Suprapubic skin (tissue), 4 donors: ENCODE results near the gene FNBP1L. TPM values are rescaled to one million over a fixed set of nuclear protein-coding genes. Genes with fewer than 3 reads are reported as not detected.

Source experiments
- DNase-seq, 2 donors: peaks; one replicate each; pipeline ENCODE4 v3.0.0-alpha.2; 2019; ENCODE audit warnings: low spot score in 2 of 2
- H3K27ac ChIP-seq: fragments of 200-600 bp; sonication (generic); one replicate; pipeline ENCODE4 v1.5.1; 2019
- H3K27me3 ChIP-seq: fragments of 200-600 bp; sonication (generic); one replicate; pipeline ENCODE4 v1.5.1; 2019
- H3K36me3 ChIP-seq: fragments of 200-600 bp; sonication (generic); one replicate; pipeline ENCODE4 v1.5.1; 2019
- H3K4me1 ChIP-seq: fragments of 200-600 bp; sonication (generic); one replicate; pipeline ENCODE4 v1.5.1; 2019
- H3K4me3 ChIP-seq: fragments of 200-600 bp; sonication (generic); one replicate; pipeline ENCODE4 v1.5.1; 2019; ENCODE audit warnings: mild to moderate bottlenecking
- H3K9me3 ChIP-seq: fragments of 200-600 bp; sonication (generic); one replicate; pipeline ENCODE4 v1.5.1; 2019
- EP300 ChIP-seq: sonication (generic); formaldehyde crosslinking; IDR thresholded peaks from one replicate; pipeline ENCODE4 v1.6.1; 2017; ENCODE audit warnings: antibody characterized with exemption
- POLR2A ChIP-seq, 2 donors: fragments of 450-650 bp; IDR thresholded peaks; one replicate each; pipeline ENCODE4 v1.6.1; 2017; ENCODE audit warnings: antibody characterized with exemption in 2 of 2, mild to moderate bottlenecking in 2 of 2, moderate library complexity in 2 of 2
- POLR2AphosphoS5 ChIP-seq, 3 donors: sonication (generic); formaldehyde crosslinking; IDR thresholded peaks; one replicate each; pipeline ENCODE4 v1.6.1; 2017; ENCODE audit warnings: antibody characterized with exemption in 3 of 3
- WGBS: methylation state at CpG from one replicate; pipeline ENCODE4 v1.1.5; 2018; 5-methylcytosine and 5-hydroxymethylcytosine counted together
- total RNA-seq, 4 donors: library from RNA; depleted of rRNA; stranded (reverse); fragments of >200 nt; gene quantifications; one replicate each; pipeline ENCODE4 v1.1.0, GENCODE V29; 2016
- TF ChIP-seq, protein P1 (sequence below), 2 donors: fragments of 200-600 bp in 1 of 2; fragments of 450-650 bp in 1 of 2; sonication (generic) in 1 of 2; IDR thresholded peaks; one replicate each; pipeline ENCODE4 v1.5.1; 2016 to 2019; ENCODE audit warnings: antibody characterized with exemption in 2 of 2, mild to moderate bottlenecking in 1 of 2, moderate library complexity in 1 of 2

Gene FNBP1L
- total RNA-seq, 4 donors from 2014 or later, result 18.6 to 60.8 (median 25.2) TPM

DNA sequence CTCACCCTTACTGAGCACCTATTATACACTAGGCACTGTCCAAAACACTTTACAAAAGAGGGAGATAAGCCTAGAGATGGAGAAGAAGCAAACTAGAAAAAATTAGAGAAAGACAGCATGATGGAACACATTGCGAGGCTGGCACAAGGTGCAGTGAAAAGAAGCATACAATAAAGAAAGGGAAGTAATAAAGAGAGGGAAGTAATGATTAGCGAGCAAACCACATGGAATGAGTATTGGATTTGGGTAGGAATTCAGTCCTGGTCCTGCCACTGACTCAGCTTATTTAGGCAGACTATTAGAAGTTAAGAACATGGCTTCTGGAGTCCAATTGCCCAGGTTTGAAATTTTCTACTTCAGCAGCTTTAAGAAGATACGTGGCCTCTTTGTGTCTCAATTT is 32.6 kb upstream of the FNBP1L start:
- no peaks in the 10 kb centered on the region for H3K27me3 ChIP-seq
- WGBS, result 89% methylated on average over 3 of the region's 3 CpGs
- DNase-seq, result no peak
- H3K4me3 ChIP-seq, result no peak overlapping the region
- H3K36me3 ChIP-seq, result no peaks in the 10 kb centered on the region
- peaks cover 7% of the 10 kb centered on the region for H3K4me1 ChIP-seq
- no peak overlapping the region for H3K27ac ChIP-seq
- TF ChIP-seq POLR2A (IDR thresholded peaks at IDR 0.05) (no peak), POLR2AphosphoS5 (IDR thresholded peaks at IDR 0.05) (no peak), EP300 (no peak)
- TF ChIP-seq, protein P1, sequence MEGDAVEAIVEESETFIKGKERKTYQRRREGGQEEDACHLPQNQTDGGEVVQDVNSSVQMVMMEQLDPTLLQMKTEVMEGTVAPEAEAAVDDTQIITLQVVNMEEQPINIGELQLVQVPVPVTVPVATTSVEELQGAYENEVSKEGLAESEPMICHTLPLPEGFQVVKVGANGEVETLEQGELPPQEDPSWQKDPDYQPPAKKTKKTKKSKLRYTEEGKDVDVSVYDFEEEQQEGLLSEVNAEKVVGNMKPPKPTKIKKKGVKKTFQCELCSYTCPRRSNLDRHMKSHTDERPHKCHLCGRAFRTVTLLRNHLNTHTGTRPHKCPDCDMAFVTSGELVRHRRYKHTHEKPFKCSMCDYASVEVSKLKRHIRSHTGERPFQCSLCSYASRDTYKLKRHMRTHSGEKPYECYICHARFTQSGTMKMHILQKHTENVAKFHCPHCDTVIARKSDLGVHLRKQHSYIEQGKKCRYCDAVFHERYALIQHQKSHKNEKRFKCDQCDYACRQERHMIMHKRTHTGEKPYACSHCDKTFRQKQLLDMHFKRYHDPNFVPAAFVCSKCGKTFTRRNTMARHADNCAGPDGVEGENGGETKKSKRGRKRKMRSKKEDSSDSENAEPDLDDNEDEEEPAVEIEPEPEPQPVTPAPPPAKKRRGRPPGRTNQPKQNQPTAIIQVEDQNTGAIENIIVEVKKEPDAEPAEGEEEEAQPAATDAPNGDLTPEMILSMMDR (IDR thresholded peaks at IDR 0.05), result no peak
- no peaks in the 10 kb centered on the region for H3K9me3 ChIP-seq

DNA sequence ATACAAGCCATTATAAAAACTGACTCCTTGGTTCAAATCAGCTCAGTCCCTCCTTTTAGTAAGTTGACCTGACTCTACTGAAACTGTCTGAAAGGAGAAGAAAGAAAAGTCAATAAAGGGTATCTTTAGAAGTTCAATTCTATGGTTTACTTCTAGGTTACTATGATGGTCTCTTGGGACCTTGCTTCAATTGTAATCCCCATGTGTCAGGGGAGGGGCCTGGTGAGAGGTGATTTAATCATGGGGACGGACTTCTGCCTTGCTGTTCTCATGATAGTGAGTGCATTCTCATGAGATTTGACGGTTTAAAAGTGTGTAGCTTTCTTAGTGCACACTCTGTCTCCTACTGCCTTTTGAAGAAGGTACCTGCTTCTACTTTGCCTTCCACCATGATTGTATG is 31.7 kb upstream of the FNBP1L start:
- Histone ChIP-seq H3K27me3 (no peaks in the 10 kb centered on the region), H3K4me1 (peaks cover 7% of the 10 kb centered on the region), H3K9me3 (no peaks in the 10 kb centered on the region), H3K36me3 (no peaks in the 10 kb centered on the region), H3K4me3 (no peak overlapping the region), H3K27ac (no peak overlapping the region)
- 95% methylated on average over 2 of the region's 2 CpGs for WGBS
- DNase-seq, result no peak
- TF ChIP-seq POLR2AphosphoS5 (IDR thresholded peaks at IDR 0.05), result no peak
- no peak for TF ChIP-seq EP300
- TF ChIP-seq, protein P1 (IDR thresholded peaks at IDR 0.05), result no peak
- no peak for TF ChIP-seq POLR2A (IDR thresholded peaks at IDR 0.05)

DNA sequence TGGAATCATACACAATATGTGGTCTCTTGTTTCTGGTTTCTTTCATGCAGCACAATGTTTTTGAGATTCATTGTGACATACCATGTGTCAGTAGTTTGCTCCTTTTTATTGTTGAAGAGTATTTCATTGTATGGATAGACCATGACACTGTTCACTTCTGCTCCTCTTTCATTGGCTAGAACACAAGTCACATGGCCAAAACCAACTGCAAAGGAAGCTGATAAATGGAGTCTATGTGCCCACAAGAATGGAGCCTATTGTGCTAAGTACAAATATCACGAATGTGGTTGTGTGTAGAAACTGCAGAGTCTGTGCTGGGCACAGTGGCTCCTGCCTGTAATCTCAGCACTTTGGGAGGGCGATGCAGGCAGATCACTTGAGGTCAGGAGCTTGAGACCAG is 28.6 kb upstream of the FNBP1L start:
- no peaks in the 10 kb centered on the region for H3K27me3 ChIP-seq
- peaks cover 7% of the 10 kb centered on the region for H3K4me1 ChIP-seq
- WGBS, result 83% methylated on average over 2 of the region's 2 CpGs
- no peaks in the 10 kb centered on the region for H3K9me3 ChIP-seq
- no peak overlapping the region for H3K4me3 ChIP-seq
- H3K27ac ChIP-seq, result no peak overlapping the region
- TF ChIP-seq EP300 (no peak), POLR2AphosphoS5 (IDR thresholded peaks at IDR 0.05) (no peak), POLR2A (IDR thresholded peaks at IDR 0.05) (no peak)
- TF ChIP-seq, protein P1 (IDR thresholded peaks at IDR 0.05), result no peak
- DNase-seq, result no peak
- no peaks in the 10 kb centered on the region for H3K36me3 ChIP-seq

DNA sequence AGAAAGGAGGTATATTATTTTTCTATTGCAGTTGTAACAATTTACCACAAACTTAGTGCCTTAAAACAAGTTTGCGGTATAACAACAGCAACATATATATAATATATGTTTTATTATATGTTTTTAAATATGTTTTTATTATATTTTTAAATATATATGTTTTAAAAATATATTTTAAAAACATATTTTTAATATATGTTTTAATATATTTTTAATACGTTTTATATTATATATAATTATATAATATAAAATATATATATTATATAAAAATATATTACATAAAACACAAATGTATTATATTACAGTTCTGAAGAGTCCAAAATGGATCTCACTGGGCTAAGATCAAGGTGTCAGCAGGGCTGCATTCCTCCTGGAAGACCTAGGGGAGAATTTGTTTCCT is 27.5 kb upstream of the FNBP1L start:
- H3K27ac ChIP-seq, result no peak overlapping the region
- H3K36me3 ChIP-seq, result no peaks in the 10 kb centered on the region
- no peaks in the 10 kb centered on the region for H3K4me1 ChIP-seq
- H3K4me3 ChIP-seq, result no peak overlapping the region
- H3K9me3 ChIP-seq, result no peaks in the 10 kb centered on the region
- DNase-seq, result no peak
- WGBS, result 95% methylated on average over 2 of the region's 2 CpGs
- no peaks in the 10 kb centered on the region for H3K27me3 ChIP-seq
- no peak for TF ChIP-seq POLR2A (IDR thresholded peaks at IDR 0.05)
- TF ChIP-seq EP300, result no peak
- TF ChIP-seq POLR2AphosphoS5 (IDR thresholded peaks at IDR 0.05), result no peak
- TF ChIP-seq, protein P1 (IDR thresholded peaks at IDR 0.05), result no peak

DNA sequence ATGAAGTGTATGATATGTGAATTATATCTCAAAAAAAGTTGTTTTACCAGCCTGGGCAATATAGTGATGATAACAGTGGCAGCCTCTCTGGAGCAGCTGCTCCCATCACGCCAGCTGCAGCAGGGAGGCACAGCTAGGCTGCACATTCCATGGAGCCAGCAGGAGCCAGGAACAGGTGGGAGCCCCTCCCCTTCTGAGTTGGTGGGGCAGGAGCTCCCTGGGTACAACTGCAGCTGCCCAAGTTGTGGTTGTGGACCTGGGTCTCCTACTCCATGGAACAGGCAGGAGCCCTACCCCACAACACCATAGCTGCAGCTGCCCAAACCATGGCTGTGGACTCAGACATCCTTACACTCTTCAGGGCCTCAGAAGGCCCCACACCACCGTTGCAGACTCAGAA is 21.7 kb upstream of the FNBP1L start:
- Histone ChIP-seq H3K27ac (no peak overlapping the region), H3K36me3 (no peaks in the 10 kb centered on the region), H3K4me1 (no peaks in the 10 kb centered on the region), H3K27me3 (no peaks in the 10 kb centered on the region), H3K9me3 (no peaks in the 10 kb centered on the region), H3K4me3 (no peak overlapping the region)
- no peak for DNase-seq
- WGBS, result 64% methylated on average over 1 of the region's 2 CpGs
- no peak for TF ChIP-seq POLR2AphosphoS5 (IDR thresholded peaks at IDR 0.05)
- no peak for TF ChIP-seq EP300
- TF ChIP-seq POLR2A (IDR thresholded peaks at IDR 0.05), result no peak
- TF ChIP-seq, protein P1 (IDR thresholded peaks at IDR 0.05), result no peak
